Esophagus squamous epithelium (tissue), 4 donors: ENCODE measurements around the gene PTMA.

ENCODE experiments used
- POLR2A ChIP-seq, 4 donors: fragments of 450-650 bp; IDR thresholded peaks; one replicate each; pipeline ENCODE4 v1.6.1; 2017; ENCODE audit warnings: antibody characterized with exemption in 4 of 4, mild to moderate bottlenecking in 4 of 4, moderate library complexity in 3 of 4
- TF ChIP-seq, protein P1 (sequence below), 6 experiments: fragments of 450-650 bp in 4 of 6; fragments of 200-600 bp in 2 of 6; sonication (generic) in 2 of 6; IDR thresholded peaks; one replicate each; pipeline ENCODE4 v1.5.1; 2016 to 2019; ENCODE audit warnings: antibody characterized with exemption in 6 of 6, mild to moderate bottlenecking in 4 of 6, moderate library complexity in 4 of 6

GRCh38 chr2:231706731-231707624 is 1.3 kb upstream of the PTMA start:
- TF ChIP-seq, protein P1, sequence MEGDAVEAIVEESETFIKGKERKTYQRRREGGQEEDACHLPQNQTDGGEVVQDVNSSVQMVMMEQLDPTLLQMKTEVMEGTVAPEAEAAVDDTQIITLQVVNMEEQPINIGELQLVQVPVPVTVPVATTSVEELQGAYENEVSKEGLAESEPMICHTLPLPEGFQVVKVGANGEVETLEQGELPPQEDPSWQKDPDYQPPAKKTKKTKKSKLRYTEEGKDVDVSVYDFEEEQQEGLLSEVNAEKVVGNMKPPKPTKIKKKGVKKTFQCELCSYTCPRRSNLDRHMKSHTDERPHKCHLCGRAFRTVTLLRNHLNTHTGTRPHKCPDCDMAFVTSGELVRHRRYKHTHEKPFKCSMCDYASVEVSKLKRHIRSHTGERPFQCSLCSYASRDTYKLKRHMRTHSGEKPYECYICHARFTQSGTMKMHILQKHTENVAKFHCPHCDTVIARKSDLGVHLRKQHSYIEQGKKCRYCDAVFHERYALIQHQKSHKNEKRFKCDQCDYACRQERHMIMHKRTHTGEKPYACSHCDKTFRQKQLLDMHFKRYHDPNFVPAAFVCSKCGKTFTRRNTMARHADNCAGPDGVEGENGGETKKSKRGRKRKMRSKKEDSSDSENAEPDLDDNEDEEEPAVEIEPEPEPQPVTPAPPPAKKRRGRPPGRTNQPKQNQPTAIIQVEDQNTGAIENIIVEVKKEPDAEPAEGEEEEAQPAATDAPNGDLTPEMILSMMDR (IDR thresholded peaks at IDR 0.05), result peak; percentile 73 to 93 (median 88)
- TF ChIP-seq POLR2A (IDR thresholded peaks at IDR 0.05), result peak in 2 of 4 donors; percentile 74 to 90
